B cell (primary cell): ENCODE data around the gene MAD2L2.

ENCODE experiments used
- CTCF ChIP-seq: fragments of 200-600 bp; IDR thresholded peaks from one replicate; pipeline ENCODE4 v1.8.0; 2022; ENCODE audit warnings: antibody characterized with exemption, mild to moderate bottlenecking
- EZH2 ChIP-seq: IDR thresholded peaks from 2 replicates; pipeline ENCODE4 v1.6.1; 2012; ENCODE audit warnings: borderline replicate concordance, low read depth, mild to moderate bottlenecking, moderate library complexity, low read length; ENCODE audit not compliant: insufficient read depth, poor library complexity, severe bottlenecking

DNA sequence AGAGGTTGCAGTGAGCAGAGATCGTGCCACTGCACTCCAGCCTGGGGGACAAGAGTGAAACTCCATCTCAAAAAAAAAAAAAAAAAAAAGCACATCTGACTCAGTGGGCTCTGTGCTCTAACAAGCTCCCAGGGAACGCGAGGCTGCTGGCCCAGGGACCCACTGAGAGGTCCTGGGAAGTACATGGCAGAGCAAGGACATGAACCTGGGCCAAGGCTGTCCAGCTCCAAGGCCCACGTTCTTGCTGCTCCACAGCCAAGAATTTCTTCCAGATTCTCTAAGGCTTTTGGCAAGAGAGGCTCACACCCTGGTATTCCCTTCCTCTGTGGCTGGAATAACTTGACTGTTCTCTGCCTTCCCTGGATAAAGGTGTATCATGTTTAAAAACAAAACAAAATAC is 39.6 kb upstream of the MAD2L2 start:
- no peak for TF ChIP-seq CTCF
- TF ChIP-seq EZH2 = no peak
